ENCODE measurements around the gene CNTNAP4.

CNTNAP4 gene

GRCh38 chr16:76303637-76304314, 26.6 kb downstream of the CNTNAP4 start:
- DNase-seq (ENCODE audit: low read depth in 4 of 4, low spot score in 1 of 4) = no peak

GRCh38 chr16:76309639-76310335, 32.6 kb downstream of the CNTNAP4 start:
- DNase-seq (ENCODE audit: low read depth in 4 of 4, low spot score in 1 of 4) = no peak

- DNase-seq (ENCODE audit: low read depth in 4 of 4, low spot score in 1 of 4) = no peak
Measured at GRCh38 chr16:76311260-76311659, 34.1 kb downstream of the CNTNAP4 start.

GRCh38 chr16:76318565-76318964, 41.4 kb downstream of the CNTNAP4 start:
- DNase-seq (ENCODE audit: low read depth in 4 of 4, low spot score in 1 of 4) = no peak

- DNase-seq (ENCODE audit: low read depth in 4 of 4, low spot score in 1 of 4) = no peak
Measured at GRCh38 chr16:76329106-76329505, 51.9 kb downstream of the CNTNAP4 start.

DNA sequence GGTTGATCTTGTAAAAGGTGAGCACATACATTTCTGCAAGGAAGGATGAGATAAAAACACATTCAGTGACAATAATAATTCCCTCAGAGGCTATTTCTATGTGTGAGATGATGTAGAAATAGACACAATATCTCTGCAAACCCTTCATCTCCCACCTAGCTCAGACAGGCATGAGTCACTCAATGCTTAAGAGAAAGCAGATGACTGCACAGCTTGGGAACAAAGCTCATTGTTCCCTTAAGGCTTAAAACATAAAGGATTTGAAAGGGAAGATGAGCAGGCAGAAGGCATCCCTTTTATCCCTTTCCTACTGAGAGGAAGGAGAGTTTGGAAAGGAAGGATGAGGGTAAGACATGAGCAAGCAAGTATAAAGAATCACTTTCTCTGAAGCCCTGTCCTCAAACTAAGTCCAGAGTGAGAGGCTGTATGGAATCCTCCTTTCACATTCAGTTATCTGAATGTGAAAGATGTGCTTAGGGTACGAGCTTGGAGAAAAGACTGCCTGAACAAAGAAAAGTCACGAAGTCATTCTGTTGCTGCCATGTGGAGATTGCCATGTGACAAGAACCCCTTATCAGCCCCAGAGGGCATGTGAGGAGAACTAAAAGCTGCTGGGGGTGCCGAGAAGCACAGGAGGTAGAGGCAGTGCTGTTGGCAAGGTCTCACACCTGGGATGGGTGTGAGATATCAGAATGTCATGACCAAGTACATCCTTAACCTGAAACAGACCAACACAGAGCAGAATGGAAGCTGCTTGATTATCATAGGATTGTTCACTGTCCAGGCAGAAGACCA, 58.2 kb downstream of the CNTNAP4 start:
- no peak for DNase-seq (ENCODE audit: low read depth in 4 of 4, low spot score in 1 of 4)

- no peak for DNase-seq (ENCODE audit: low read depth in 4 of 4, low spot score in 1 of 4)
Measured at GRCh38 chr16:76336112-76336511, 58.9 kb downstream of the CNTNAP4 start.

DNA sequence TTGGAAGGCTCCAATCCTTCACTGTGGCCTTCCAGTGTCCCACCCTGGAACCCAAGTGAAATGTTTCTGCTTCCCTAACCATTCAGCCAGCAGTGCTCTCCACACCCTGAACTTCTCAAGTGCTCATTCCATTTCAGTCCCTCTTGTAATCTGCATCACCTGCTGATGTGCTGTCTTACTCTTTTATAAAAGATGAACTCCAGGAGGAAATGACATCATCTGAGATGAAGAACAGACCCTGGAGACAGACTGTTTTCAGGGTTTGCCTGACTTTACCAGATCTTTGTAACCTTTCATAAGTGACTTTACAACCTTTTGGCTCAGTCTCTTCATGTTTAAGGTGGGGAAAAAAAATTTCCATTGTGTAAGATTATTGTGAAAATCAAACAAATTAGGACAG, 61.3 kb downstream of the CNTNAP4 start:
- DNase-seq (ENCODE audit: low read depth in 4 of 4, low spot score in 1 of 4) = no peak

DNA sequence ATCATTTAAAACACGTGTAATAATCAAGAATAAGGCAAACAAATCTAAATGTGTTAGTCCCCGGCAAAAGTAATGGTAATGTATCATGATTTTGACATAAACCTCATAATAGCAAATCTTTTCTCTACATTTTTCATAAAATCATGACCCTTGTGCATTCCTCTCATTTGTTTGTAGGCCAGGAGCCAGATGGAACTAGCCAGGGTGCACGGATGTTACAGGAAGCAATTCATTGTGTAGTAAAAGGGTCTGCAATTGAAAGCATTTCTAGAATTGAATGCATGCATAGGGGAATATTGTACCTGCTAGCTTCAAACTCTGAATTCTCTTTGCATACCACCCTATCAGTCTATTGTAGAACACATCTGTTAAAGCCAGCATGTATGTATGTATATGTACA, 66.6 kb downstream of the CNTNAP4 start:
- DNase-seq (ENCODE audit: low read depth in 4 of 4, low spot score in 1 of 4) = no peak

DNA sequence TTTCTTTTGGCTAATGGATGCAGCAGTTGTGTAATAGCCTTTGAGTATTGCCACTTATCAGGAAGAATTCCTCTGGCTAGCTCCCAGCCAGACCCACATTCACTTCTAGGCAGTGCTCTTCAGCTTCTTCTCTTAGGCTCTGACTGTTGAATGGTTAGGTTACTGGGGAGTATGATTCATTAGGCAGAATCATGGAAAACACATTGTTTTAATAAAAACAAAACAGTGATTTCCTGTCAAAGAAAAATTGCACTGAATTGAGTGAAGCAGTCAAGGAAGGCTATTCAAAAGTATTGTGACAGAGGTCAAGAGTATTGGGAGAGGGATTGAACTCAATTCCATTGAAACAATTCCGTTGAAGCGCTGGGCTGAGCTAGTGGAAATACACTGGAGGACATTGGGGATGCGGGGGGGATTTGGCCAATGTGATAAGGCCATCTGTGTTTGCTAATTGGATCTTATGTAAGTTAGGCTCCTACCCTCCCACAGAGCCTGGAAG, 68.0 kb downstream of the CNTNAP4 start:
- DNase-seq (ENCODE audit: low read depth in 4 of 4, low spot score in 1 of 4) = no peak

DNA sequence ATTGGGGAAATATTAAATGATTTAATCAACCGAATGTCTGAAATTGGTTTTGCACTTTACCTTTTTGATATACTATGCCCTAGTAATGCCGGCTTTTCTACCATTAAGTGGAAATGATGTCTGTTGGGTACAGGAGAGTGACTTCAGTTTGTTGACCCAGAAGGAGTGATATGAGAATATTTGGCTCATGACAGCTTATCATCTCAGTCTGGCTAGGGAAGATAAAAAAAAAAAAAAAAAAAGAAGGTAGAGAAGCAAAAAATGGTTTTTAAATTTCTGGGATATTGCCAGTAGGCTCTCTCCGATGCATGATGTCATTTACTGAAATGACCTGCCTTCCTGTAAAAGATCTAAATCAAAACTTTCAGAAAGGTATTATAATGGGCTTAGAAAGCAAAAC, 69.0 kb downstream of the CNTNAP4 start:
- DNase-seq (ENCODE audit: low read depth in 4 of 4, low spot score in 1 of 4) = no peak

DNA sequence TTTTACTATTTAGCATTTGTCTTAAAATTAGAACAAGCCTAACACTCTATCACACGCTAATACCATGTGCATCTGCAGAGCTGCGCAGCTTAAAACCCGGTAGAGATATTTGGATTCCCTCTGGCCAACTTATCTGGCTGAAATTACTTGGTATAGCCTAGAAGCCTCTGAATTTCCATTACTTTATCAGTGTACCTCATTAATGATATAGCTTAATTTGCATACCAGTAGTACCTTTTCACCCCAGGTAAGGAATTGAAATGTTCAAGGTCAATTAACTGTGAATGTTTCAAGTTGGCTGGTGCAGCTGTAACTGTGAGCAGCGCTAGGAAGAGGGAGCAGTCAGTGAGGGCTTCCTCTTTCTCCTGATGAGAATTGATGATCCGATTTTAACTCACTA, 74.2 kb downstream of the CNTNAP4 start:
- no peak for DNase-seq (ENCODE audit: low read depth in 4 of 4, low spot score in 1 of 4)

DNA sequence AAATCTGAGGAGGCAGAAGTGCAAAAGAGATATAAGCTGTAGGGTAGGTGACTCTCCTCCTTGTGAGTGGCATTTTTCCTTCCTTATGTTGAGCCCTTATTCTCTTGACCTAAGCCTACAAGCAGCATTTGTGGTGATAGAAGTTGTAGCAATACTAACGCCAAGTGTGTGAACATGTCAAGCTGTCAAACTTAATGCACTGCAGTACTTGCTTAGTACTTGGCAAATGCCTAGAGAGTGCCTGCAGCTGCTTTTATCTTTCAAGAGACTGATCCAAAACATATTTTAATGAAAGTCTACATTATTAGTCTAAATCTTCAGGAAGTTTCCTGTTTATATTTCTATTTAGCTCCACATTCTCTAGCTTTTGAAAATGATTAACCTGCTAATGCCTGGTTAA, 83.2 kb downstream of the CNTNAP4 start:
- DNase-seq (ENCODE audit: low read depth in 4 of 4, low spot score in 1 of 4) = no peak

DNA sequence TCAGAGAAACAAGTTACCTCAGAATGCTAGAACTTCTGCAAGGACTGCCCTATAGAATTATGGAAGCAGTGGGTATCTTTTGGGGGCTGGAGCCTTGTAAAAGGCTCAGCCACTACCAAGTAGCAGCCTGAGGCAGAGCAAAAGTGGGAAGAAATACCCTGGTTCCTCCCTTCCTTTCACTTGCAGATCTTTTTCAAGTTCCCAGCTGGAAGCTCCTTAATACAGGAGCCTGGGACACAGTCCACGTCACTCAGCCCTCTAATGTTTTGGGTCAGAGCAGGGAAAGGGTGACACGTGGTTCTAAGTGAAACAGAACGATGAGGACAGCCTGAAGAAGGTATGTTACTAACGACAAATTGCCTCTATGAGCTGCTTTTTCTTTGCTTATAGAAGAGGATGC, 93.1 kb downstream of the CNTNAP4 start:
- no peak for DNase-seq (ENCODE audit: low read depth in 4 of 4, low spot score in 1 of 4)

DNA sequence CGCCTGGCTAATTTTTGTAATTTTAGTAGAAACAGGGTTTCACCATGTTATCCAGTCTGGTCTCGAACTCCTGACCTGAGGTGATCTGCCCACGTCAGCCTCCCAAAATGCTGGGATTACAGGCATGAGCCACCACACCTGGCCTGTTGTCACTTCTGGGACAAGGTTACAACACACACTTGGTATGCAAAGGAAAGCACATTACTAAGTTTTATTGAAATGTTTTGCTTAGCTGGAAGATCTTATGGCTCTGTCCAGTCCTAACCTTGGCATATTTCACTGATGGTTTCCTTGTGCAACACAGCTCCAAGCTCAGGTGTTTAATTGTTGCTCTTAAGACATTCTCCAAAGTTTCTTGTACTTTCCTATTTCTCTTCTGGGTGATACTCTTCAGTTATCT, 94.2 kb downstream of the CNTNAP4 start:
- DNase-seq (ENCODE audit: low read depth in 4 of 4, low spot score in 1 of 4) = no peak

- no peak for DNase-seq (ENCODE audit: low read depth in 4 of 4, low spot score in 1 of 4)
Measured at GRCh38 chr16:76373998-76374397, 96.8 kb downstream of the CNTNAP4 start.

DNA sequence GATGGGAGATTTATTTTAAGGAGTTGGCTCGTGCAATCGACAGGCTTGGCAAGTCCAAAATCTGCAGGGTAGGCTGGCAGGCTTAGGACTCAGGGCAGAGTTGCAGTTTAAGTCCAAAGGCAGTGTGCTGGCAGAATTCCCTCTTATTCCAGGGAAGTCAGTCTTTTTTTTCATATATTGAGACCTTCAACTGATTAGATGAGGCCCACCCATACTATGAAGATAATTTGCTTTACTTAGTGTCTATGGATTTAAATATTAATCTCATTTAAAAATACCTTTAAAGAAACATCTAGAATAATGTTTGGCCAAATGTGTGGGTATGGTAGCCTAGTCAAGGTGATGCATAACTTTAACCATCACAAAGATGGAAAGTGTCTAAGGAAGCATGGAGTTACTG, 99.8 kb downstream of the CNTNAP4 start:
- DNase-seq (ENCODE audit: low read depth in 4 of 4, low spot score in 1 of 4) = no peak

DNA sequence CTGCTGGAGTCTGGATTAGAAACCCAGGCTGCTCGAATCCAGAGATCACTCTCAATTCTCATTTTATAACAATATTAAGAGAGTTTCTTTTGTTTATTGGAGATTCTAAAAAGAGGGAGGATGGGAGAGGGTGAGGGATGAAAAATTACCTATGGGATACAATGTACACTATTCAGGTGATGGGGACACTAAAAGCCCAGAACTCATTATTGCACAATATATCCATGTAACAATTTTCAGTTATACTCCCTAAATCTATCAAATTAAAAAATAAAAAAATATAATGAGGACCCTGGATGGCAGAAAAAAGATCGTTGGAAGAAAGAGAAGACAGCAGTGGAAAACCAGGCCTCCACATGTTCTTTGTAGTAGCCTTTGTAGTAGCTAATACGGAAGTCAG, 100.8 kb downstream of the CNTNAP4 start:
- no peak for DNase-seq (ENCODE audit: low read depth in 4 of 4, low spot score in 1 of 4)

DNA sequence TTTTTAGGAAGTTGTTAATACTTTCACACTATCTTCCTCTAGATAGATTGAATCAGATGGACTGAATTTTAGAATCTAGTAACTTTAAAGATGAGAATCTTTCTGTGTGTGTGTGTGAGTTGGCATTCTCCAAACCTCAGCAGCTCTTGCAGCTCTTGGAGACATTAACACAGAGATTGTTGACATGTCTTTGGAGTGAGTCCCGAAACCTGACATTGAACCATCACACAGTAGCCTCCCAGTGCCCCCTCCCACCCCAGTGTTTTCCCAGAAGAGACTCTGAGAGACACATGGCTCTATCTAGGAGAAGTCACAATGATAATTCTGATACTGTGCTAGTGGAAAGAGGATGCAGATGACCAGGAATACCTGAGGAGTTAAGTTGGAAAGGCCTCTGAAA, 103.9 kb downstream of the CNTNAP4 start:
- DNase-seq (ENCODE audit: low read depth in 4 of 4, low spot score in 1 of 4) = no peak

DNA sequence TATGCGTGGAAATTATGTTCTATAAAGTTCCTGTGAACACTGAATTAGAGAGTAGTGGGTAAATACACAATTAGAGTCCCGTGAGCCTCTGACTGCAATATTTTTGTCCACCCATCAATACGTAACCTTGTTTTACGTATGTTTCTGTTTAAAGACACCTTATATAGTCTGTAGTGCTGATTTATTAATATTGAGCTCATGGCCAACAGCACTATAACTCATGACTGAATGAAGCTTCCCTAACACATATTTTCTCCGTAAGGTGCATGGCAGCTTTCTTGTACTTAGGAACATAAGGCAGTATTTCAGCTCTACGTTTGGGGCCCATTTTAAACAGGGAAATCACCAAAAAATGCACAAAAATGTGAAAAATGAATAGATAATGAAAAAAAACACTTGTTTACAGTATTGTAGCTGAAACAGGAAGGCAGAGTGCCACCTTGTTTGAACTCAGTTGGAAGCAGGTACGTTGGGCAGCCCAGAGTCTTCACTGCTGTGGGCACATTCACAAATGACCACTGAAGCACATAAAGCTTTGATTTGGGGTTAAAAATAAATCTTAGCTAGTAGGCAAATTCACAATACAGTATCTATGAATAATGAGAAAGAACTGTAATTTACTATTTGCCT, 108.5 kb downstream of the CNTNAP4 start:
- no peak for DNase-seq (ENCODE audit: low read depth in 4 of 4, low spot score in 1 of 4)

DNA sequence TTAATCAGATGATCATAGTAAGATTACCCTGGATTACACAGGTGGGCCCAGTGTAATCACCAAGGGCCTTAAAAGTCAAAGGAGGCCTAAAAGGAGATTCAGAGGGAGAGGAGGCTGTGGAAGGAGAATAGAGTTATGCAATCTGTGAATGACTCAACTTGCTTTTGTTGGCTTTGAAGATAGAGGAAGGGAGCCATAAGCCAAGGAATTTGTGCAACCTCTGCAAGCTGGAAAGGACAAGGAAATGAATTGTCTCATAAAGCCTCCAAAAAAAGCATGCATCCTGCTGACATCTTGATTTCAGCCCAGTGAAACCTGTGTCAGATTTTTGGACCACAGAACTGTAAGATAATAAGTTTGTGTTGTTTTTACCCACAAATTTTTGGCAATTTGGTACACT, 109.6 kb downstream of the CNTNAP4 start:
- no peak for DNase-seq (ENCODE audit: low read depth in 4 of 4, low spot score in 1 of 4)

- DNase-seq (ENCODE audit: low read depth in 4 of 4, low spot score in 1 of 4) = no peak
Measured at GRCh38 chr16:76387994-76388393, 110.8 kb downstream of the CNTNAP4 start.

All from stimulated activated CD4-positive, alpha-beta T cell treated with anti-CD3 and anti-CD28 coated beads, Interleukin-1b, Interleukin-23, amount 100 ng/mL, for 24 hours (primary cell).